Endodermal cell (in vitro differentiated cells): ENCODE data around the gene ARIH2. TPM values are rescaled to one million over a fixed set of nuclear protein-coding genes. Genes with fewer than 3 reads are reported as not detected.

Experiments used
- DNase-seq: peaks from one replicate; pipeline ENCODE4 v3.0.0-alpha.2; 2017
- H3K27ac ChIP-seq: 2 replicates; pipeline ENCODE4 v1.5.1; 2013; ENCODE audit warnings: mild to moderate bottlenecking, low read depth, low read length, moderate library complexity
- H3K27me3 ChIP-seq: 2 replicates; pipeline ENCODE4 v1.6.1; 2013; ENCODE audit warnings: mild to moderate bottlenecking, low read length, moderate library complexity; ENCODE audit not compliant: insufficient read depth, control insufficient read depth, poor library complexity, severe bottlenecking
- H3K36me3 ChIP-seq: 2 replicates; pipeline ENCODE4 v1.7.0; 2013; ENCODE audit warnings: mild to moderate bottlenecking, low read length, moderate library complexity; ENCODE audit not compliant: control insufficient read depth, insufficient read depth
- H3K4me1 ChIP-seq: one replicate; pipeline ENCODE4 v1.7.0; 2013; ENCODE audit warnings: low read length; ENCODE audit not compliant: control insufficient read depth, insufficient read depth
- H3K4me3 ChIP-seq: 2 replicates; pipeline ENCODE4 v1.5.1; 2013; ENCODE audit warnings: mild to moderate bottlenecking, low read length, moderate library complexity
- H3K9ac ChIP-seq: 2 replicates; pipeline ENCODE4 v1.6.1; 2013; ENCODE audit warnings: mild to moderate bottlenecking, low read length, moderate library complexity; ENCODE audit not compliant: poor library complexity, severe bottlenecking; ENCODE audit errors: extremely low read depth
- H3K9me3 ChIP-seq: 2 replicates; pipeline ENCODE4 v1.6.1; 2013; ENCODE audit warnings: mild to moderate bottlenecking, low read length, moderate library complexity; ENCODE audit not compliant: control insufficient read depth
- H3K27ac Mint-ChIP-seq: 2 replicates; pipeline ENCODE4 v1.8.0; 2020; ENCODE audit warnings: mixed read lengths
- H3K27me3 Mint-ChIP-seq: 2 replicates; pipeline ENCODE4 v1.8.0; 2021; ENCODE audit warnings: mild to moderate bottlenecking, mixed read lengths; ENCODE audit not compliant: insufficient read depth
- H3K36me3 Mint-ChIP-seq: 2 replicates; pipeline ENCODE4 v1.8.0; 2020; ENCODE audit warnings: low read depth, mixed read lengths
- H3K4me1 Mint-ChIP-seq: 2 replicates; pipeline ENCODE4 v1.8.0; 2020; ENCODE audit warnings: mixed read lengths
- H3K4me3 Mint-ChIP-seq: 2 replicates; pipeline ENCODE4 v1.8.0; 2020; ENCODE audit warnings: mild to moderate bottlenecking, moderate library complexity, mixed read lengths
- H3K9me3 Mint-ChIP-seq: 2 replicates; pipeline ENCODE4 v1.8.0; 2020; ENCODE audit warnings: mild to moderate bottlenecking, mixed read lengths
- CTCF ChIP-seq: fragments of 200-600 bp; sonication (generic); conservative IDR thresholded peaks from 2 replicates; pipeline ENCODE4 v1.5.0; 2021; ENCODE audit warnings: antibody characterized with exemption, mild to moderate bottlenecking
- WGBS, 2 experiments: methylation state at CpG; one replicate each; pipeline versions ENCODE4 v1.1.5 to v1.1.7; 2013; ENCODE audit warnings: missing lambda C conversion rate in 2 of 2, mixed read lengths in 1 of 2; ENCODE audit not compliant: insufficient coverage in 1 of 2, insufficient read length in 1 of 2; 5-methylcytosine and 5-hydroxymethylcytosine counted together
- total RNA-seq, 2 donors: library from RNA; stranded (reverse); fragmentation: NEBNext Ultra II Directional in 1 of 2; extraction: Animal tissue kit (Norgen Biotek cat#: 25700) in 1 of 2; gene quantifications; 2 replicates in 1 of 2; 3 replicates in 1 of 2; pipeline ENCODE4 v1.2.1, GENCODE V29; 2021

Gene ARIH2
- total RNA-seq, 2 donors from 2014 or later: 86.6 to 113 TPM

DNA sequence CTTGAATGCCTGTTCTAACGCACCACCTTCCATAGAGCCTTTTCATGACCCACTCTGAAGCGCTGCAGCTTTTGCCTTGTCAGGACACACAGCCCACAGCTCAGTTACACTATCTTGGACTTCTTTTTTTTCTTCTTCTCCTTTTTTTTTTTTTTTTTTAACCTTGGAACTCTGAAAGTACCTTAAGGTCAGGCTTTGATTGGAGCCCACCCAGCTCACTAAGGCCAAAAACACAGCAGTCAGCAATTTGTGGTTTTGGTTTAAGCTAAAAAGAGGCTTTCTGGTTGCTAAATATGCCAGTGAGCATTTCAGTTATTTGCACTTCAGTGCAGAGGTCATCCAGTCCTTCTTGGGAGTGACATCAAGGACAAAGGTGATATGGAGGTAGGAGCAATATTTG lies 21.7 kb upstream of the ARIH2 start:
- H3K36me3 ChIP-seq: no peaks in the 10 kb centered on the region
- no peak for DNase-seq
- H3K9ac ChIP-seq: no peak overlapping the region
- no peaks in the 10 kb centered on the region for H3K9me3 Mint-ChIP-seq
- WGBS, 2 experiments: 86 to 100% methylated on average over 1 to 2 of the region's 2 CpGs
- TF ChIP-seq CTCF: no peak
- no peak overlapping the region for H3K27ac ChIP-seq
- no peaks in the 10 kb centered on the region for H3K36me3 Mint-ChIP-seq
- no peaks in the 10 kb centered on the region for H3K27me3 ChIP-seq
- no peak overlapping the region for H3K27ac Mint-ChIP-seq
- no peaks in the 10 kb centered on the region for H3K9me3 ChIP-seq
- peaks cover 10% of the 10 kb centered on the region for H3K4me1 Mint-ChIP-seq
- H3K27me3 Mint-ChIP-seq: no peaks in the 10 kb centered on the region
- H3K4me3 ChIP-seq: no peak overlapping the region
- H3K4me3 Mint-ChIP-seq: no peak overlapping the region
- H3K4me1 ChIP-seq: no peaks in the 10 kb centered on the region

DNA sequence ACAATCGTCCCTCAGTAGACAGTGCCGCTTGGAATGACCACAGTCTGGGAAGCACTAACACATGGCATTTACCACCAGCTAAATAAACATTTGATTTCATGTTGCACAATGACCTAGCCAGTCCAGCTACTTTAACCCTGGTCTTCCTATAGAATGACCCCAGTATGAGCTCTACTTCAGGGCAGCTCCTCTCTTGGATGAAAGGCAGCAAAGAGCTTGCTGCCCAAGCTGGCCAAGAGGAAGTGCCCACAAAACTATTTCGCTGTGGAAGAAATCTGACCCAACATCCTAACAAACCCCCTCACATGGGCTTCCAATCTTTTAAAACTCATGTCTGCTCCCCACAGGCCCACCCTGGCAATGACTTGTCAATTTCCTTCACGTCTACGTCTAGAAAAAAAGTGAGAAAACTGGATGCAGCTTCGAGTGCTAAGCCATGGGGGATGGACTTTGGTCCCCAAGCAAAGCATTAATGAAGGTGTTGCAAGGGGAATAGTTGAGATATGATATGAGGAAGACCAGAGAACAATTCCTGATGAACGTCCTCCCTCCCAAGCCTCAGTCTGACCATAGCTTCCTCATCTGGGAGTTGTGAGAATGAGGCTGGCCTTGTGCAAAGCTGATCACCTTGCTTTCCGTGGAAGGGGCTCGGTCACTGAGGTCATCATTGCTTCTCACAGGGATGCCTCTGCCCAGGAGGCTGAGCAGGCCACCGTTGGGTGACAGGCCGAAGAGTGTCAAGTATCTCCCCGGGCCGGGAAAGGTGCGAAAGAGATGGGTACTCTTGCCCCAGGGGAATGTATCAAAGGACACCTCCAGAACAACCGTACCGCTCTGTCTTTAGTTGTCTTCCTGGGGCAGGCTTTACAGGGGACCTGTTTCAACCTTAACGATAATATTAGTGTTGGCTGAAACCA lies 20.9 kb upstream of the ARIH2 start:
- no peak overlapping the region for H3K27ac Mint-ChIP-seq

More for the DNA sequence above, 20.9 kb upstream of the ARIH2 start:
- no peaks in the 10 kb centered on the region for H3K27me3 Mint-ChIP-seq
- peak overlapping the region; percentile 89 for H3K4me3 Mint-ChIP-seq
- TF ChIP-seq CTCF: no peak
- peak overlapping the region; percentile 90 for H3K4me3 ChIP-seq
- no peaks in the 10 kb centered on the region for H3K36me3 ChIP-seq
- no peak overlapping the region for H3K9ac ChIP-seq
- peaks cover 10% of the 10 kb centered on the region for H3K4me1 Mint-ChIP-seq
- H3K36me3 Mint-ChIP-seq: no peaks in the 10 kb centered on the region
- no peaks in the 10 kb centered on the region for H3K9me3 Mint-ChIP-seq
- H3K27me3 ChIP-seq: no peaks in the 10 kb centered on the region
- WGBS, 2 experiments: 58 to 70% methylated on average over 10 to 17 of the region's 17 CpGs
- DNase-seq: peak; percentile 45
- H3K4me1 ChIP-seq: no peaks in the 10 kb centered on the region
- no peaks in the 10 kb centered on the region for H3K9me3 ChIP-seq
- no peak overlapping the region for H3K27ac ChIP-seq
